ENCODE measurements around the gene STOML2. TPM values are rescaled to one million over a fixed set of nuclear protein-coding genes. Genes with fewer than 3 reads are reported as not detected.

Gene STOML2
- total and polyA plus RNA-seq, 9 of the 15 experiments (the other 6 are each of a cell fraction or from before 2014, with no cell fraction given): 110 to 220 (median 174) TPM

- TF ChIP-seq PBX2 (CRISPR knock-in tag; IDR thresholded peaks at IDR 0.05; ENCODE audit: low read depth) (no peak), PBX2 (tag; conservative IDR thresholded peaks at IDR 0.05; ENCODE audit: low read depth) (no peak), NCOA4 (IDR thresholded peaks at IDR 0.05; ENCODE audit: partially characterized antibody) (no peak), ZNF655 (CRISPR knock-in tag; IDR thresholded peaks at IDR 0.05) (no peak), MAFG (tag; conservative IDR thresholded peaks at IDR 0.05) (no peak), NCOA2 (IDR thresholded peaks at IDR 0.05; ENCODE audit: partially characterized antibody in 2 of 2) (no peak), SNAPC5 (CRISPR knock-in tag; IDR thresholded peaks at IDR 0.05) (no peak), ZNF384 (IDR thresholded peaks at IDR 0.05; ENCODE audit: low read depth, low read length) (no peak), ZNF253 (CRISPR knock-in tag; conservative IDR thresholded peaks at IDR 0.05) (no peak), BRD4 (IDR thresholded peaks at IDR 0.05) (no peak), SMARCB1 (IDR thresholded peaks at IDR 0.05; ENCODE audit: insufficient read length, low read depth) (no peak), RBFOX2 (IDR thresholded peaks at IDR 0.05; ENCODE audit: low read depth, low read length) (no peak), RHOXF2B (CRISPR knock-in tag; conservative IDR thresholded peaks at IDR 0.05) (no peak), HCFC1 (IDR thresholded peaks at IDR 0.05; ENCODE audit: low read depth, low read length) (no peak), ZNF318 (IDR thresholded peaks at IDR 0.05; ENCODE audit: borderline replicate concordance in 1 of 2, low read depth in 1 of 2) (no peak), EGR1 (conservative IDR thresholded peaks at IDR 0.05) (peak; percentile 54; the same call in 1 of the 2 replicates)
These were observed 11.3 kb upstream of the STOML2 start (continued) for GRCh38 chr9:35114113-35114839.
